Kidney (tissue), 14 donors: ENCODE data around the gene CCR4. TPM values are rescaled to one million over a fixed set of nuclear protein-coding genes. Genes with fewer than 3 reads are reported as not detected.

ENCODE experiments used
- DNase-seq, 5 donors: peaks; one replicate each; pipeline ENCODE4 v3.0.0-alpha.2; 2013 to 2020
- FAIRE-seq: peaks from 2 replicates; lab custom pipeline; 2012; peaks lifted over from hg19 to GRCh38; lab: Jason Lieb, UNC
- H3K27ac ChIP-seq, 2 donors: one replicate each; pipeline ENCODE4 v1.7.0; 2013; ENCODE audit warnings: low read depth in 2 of 2, low read length in 2 of 2, inconsistent platforms in 1 of 2
- H3K27me3 ChIP-seq: one replicate; pipeline ENCODE4 v1.7.1; 2013; ENCODE audit warnings: low read length, inconsistent platforms; ENCODE audit not compliant: control insufficient read depth, insufficient read depth
- H3K36me3 ChIP-seq, 3 donors: one replicate each; pipeline versions ENCODE4 v1.7.0 to v1.7.1; 2013; ENCODE audit warnings: low read length in 3 of 3, control low read depth in 1 of 3, inconsistent platforms in 1 of 3; ENCODE audit not compliant: insufficient read depth in 3 of 3, control insufficient read depth in 2 of 3
- H3K4me1 ChIP-seq, 3 donors: one replicate each; pipeline versions ENCODE4 v1.7.0 to v1.7.1; 2013; ENCODE audit warnings: low read length in 3 of 3, inconsistent platforms in 1 of 3, low read depth in 1 of 3; ENCODE audit not compliant: control insufficient read depth in 2 of 3, insufficient read depth in 2 of 3
- H3K4me3 ChIP-seq, 3 donors: one replicate each; pipeline versions ENCODE4 v1.7.0 to v1.8.1; 2013; ENCODE audit warnings: low read length in 3 of 3, control low read depth in 1 of 3, inconsistent platforms in 1 of 3
- H3K9ac ChIP-seq, 3 donors: one replicate each; pipeline versions ENCODE4 v1.7.0 to v1.7.1; 2013; ENCODE audit warnings: low read length in 3 of 3, control low read depth in 1 of 3, inconsistent platforms in 1 of 3
- H3K9me3 ChIP-seq, 3 donors: one replicate each; pipeline versions ENCODE4 v1.7.0 to v1.7.1; 2013; ENCODE audit warnings: low read length in 3 of 3, control low read depth in 1 of 3, inconsistent platforms in 1 of 3; ENCODE audit not compliant: control insufficient read depth in 2 of 3, insufficient read depth in 1 of 3
- CTCF ChIP-seq: IDR thresholded peaks from 3 replicates; pipeline ENCODE4 v1.5.1; 2012; ENCODE audit warnings: mild to moderate bottlenecking, moderate library complexity, borderline replicate concordance; ENCODE audit not compliant: insufficient read depth; ENCODE audit errors: extremely low read depth
- intact Hi-C: fragments of 100-400 bp; cut with DNase I; formaldehyde crosslinking; loops from one replicate; pipeline ENCODE4 v1.11.1; 2022
- polyA plus RNA-seq: library from polyadenylated mRNA; stranded (reverse); fragments of 350-450 nt; fragmentation: Illumina TruSeq; extraction: RNeasy Lipid Tissue Mini Kit (QIAGEN cat#74804); gene quantifications from one replicate; pipeline ENCODE4 v1.2.3, GENCODE V29; 2014; ENCODE audit warnings: low read depth, low replicate concordance; ENCODE audit not compliant: insufficient read depth
- total RNA-seq: library from RNA; stranded (reverse); fragmentation: NEBNext Ultra II Directional; extraction: Animal tissue kit (Norgen Biotek cat#: 25700); gene quantifications from one replicate; pipeline ENCODE4 v1.2.1, GENCODE V29; 2021
- donor health status: control.
- donor health status: control.
- donor health status: control.
- donor health status: control.
- donor health status: control.
- donor health status: DM: yes; HTN: yes; CAD: no.
- donor health status: Normal renal cell carcinoma (clear cell type).

CCR4 gene
- total and polyA plus RNA-seq, 2 donors from 2014 or later = 2.3 TPM; not detected in 1

- intact Hi-C loops = no loop called here
- FAIRE-seq (no peak), DNase-seq (no peak)
- Histone ChIP-seq H3K27me3 (no peaks in the 10 kb centered on the region), H3K36me3 (peaks cover 0 to 3% (median 0%) of the 10 kb centered on the region in 3 donors), H3K27ac (no peak overlapping the region), H3K4me1 (no peaks in the 10 kb centered on the region), H3K9ac (no peak overlapping the region), H3K9me3 (no peaks in the 10 kb centered on the region), H3K4me3 (no peak overlapping the region)
- no peak for TF ChIP-seq CTCF
These were observed 42.6 kb downstream of the CCR4 start for GRCh38 chr3:32994045-32994444.

GRCh38 chr3:32995098-32995497 lies 43.7 kb downstream of the CCR4 start:
- Histone ChIP-seq H3K9me3 (no peaks in the 10 kb centered on the region), H3K4me1 (no peaks in the 10 kb centered on the region), H3K27me3 (no peaks in the 10 kb centered on the region), H3K4me3 (no peak overlapping the region), H3K27ac (no peak overlapping the region), H3K36me3 (peaks cover 0 to 3% (median 0%) of the 10 kb centered on the region in 3 donors), H3K9ac (no peak overlapping the region)
- no peak for TF ChIP-seq CTCF
- intact Hi-C loops = no loop called here
- FAIRE-seq = no peak
- DNase-seq = no peak

GRCh38 chr3:32996048-32996754 lies 44.8 kb downstream of the CCR4 start:
- H3K27me3 ChIP-seq = no peaks in the 10 kb centered on the region
- no peak for TF ChIP-seq CTCF
- intact Hi-C loops = no loop called here
- DNase-seq = no peak
- peaks cover 0 to 3% (median 0%) of the 10 kb centered on the region in 3 donors for H3K36me3 ChIP-seq
- FAIRE-seq = no peak
- no peak overlapping the region for H3K9ac ChIP-seq
- H3K27ac ChIP-seq = no peak overlapping the region
- no peaks in the 10 kb centered on the region for H3K9me3 ChIP-seq
- H3K4me1 ChIP-seq = peaks cover 0 to 3% (median 0%) of the 10 kb centered on the region in 3 donors
- H3K4me3 ChIP-seq = no peak overlapping the region
